GM23248 (cell line): ENCODE data around the gene JDP2. TPM values are rescaled to one million over a fixed set of nuclear protein-coding genes. Genes with fewer than 3 reads are reported as not detected.

Experiments
- DNase-seq: peaks from one replicate; pipeline ENCODE4 v3.0.0-alpha.2; 2015
- H2AFZ ChIP-seq: fragments of 200-600 bp; sonication (generic); 2 replicates; pipeline ENCODE4 v1.6.1; 2016; ENCODE audit warnings: antibody characterized with exemption
- H3F3A ChIP-seq: fragments of 200-600 bp; sonication (generic); 2 replicates; pipeline ENCODE4 v1.6.1; 2016; ENCODE audit warnings: mild to moderate bottlenecking, antibody characterized with exemption, mixed run types; ENCODE audit not compliant: insufficient read depth
- H3K27ac ChIP-seq: fragments of 200-600 bp; sonication (generic); 2 replicates; pipeline ENCODE4 v1.5.1; 2016; ENCODE audit warnings: mild to moderate bottlenecking
- H3K27me3 ChIP-seq: fragments of 200-600 bp; sonication (generic); replicated peaks from 2 replicates; pipeline ENCODE4 v1.6.1; 2016; ENCODE audit warnings: mild to moderate bottlenecking; ENCODE audit not compliant: insufficient read depth
- H3K36me3 ChIP-seq: fragments of 200-600 bp; sonication (generic); 2 replicates; pipeline ENCODE4 v1.6.1; 2016; ENCODE audit warnings: low read depth, mild to moderate bottlenecking
- H3K4me1 ChIP-seq: fragments of 200-600 bp; sonication (generic); 2 replicates; pipeline ENCODE4 v1.6.1; 2016; ENCODE audit warnings: mild to moderate bottlenecking; ENCODE audit not compliant: insufficient read depth
- H3K4me2 ChIP-seq: fragments of 200-600 bp; sonication (generic); one replicate; pipeline ENCODE4 v1.6.1; 2016; ENCODE audit warnings: mild to moderate bottlenecking; ENCODE audit not compliant: unreplicated experiment
- H3K4me3 ChIP-seq: fragments of 200-600 bp; sonication (generic); 2 replicates; pipeline ENCODE4 v1.5.1; 2016; ENCODE audit warnings: mild to moderate bottlenecking
- H3K79me2 ChIP-seq: fragments of 200-600 bp; sonication (generic); 2 replicates; pipeline ENCODE4 v1.6.1; 2016; ENCODE audit warnings: mild to moderate bottlenecking; ENCODE audit not compliant: insufficient read depth
- H3K9ac ChIP-seq: fragments of 200-600 bp; sonication (generic); 2 replicates; pipeline ENCODE4 v1.6.1; 2016; ENCODE audit warnings: mild to moderate bottlenecking
- H3K9me2 ChIP-seq: fragments of 200-600 bp; sonication (generic); 2 replicates; pipeline ENCODE4 v1.6.1; 2016; ENCODE audit warnings: mixed run types, mild to moderate bottlenecking, moderate library complexity; ENCODE audit not compliant: insufficient read depth
- H3K9me3 ChIP-seq: fragments of 200-600 bp; sonication (generic); one replicate; pipeline ENCODE4 v1.6.1; 2017; ENCODE audit warnings: low read depth
- H4K20me1 ChIP-seq: fragments of 200-600 bp; sonication (generic); 2 replicates; pipeline ENCODE4 v1.6.0; 2016; ENCODE audit not compliant: insufficient read depth
- EZH2 ChIP-seq: fragments of 200-600 bp; sonication (generic); IDR thresholded peaks from 2 replicates; pipeline ENCODE4 v1.6.1; 2018; ENCODE audit warnings: antibody characterized with exemption, mild to moderate bottlenecking; ENCODE audit not compliant: insufficient read depth, poor library complexity, severe bottlenecking
- EZH2phosphoT487 ChIP-seq: fragments of 200-600 bp; sonication (generic); IDR thresholded peaks from 2 replicates; pipeline ENCODE4 v1.6.1; 2018; ENCODE audit warnings: antibody characterized with exemption, moderate library complexity, mild to moderate bottlenecking, low read depth; ENCODE audit not compliant: insufficient read depth
- WGBS, 2 experiments: methylation state at CpG; one replicate each; pipeline ENCODE4 v1.1.6; 2015 to 2017; ENCODE audit warnings: low lambda C conversion rate in 2 of 2, low coverage in 1 of 2; ENCODE audit errors: missing lambda C conversion rate in 2 of 2; 5-methylcytosine and 5-hydroxymethylcytosine counted together
- in situ Hi-C: fragments of 300-500 bp; cut with MboI; formaldehyde crosslinking; loops from 2 replicates; pipeline ENCODE4 v1.15.0; 2020
- polyA plus RNA-seq: library from polyadenylated mRNA; unstranded; fragments of >200 nt; fragmentation: Nextera tagmentation; extraction: Ambion mirVana; gene quantifications from 2 replicates; pipeline ENCODE4 v1.2.1, GENCODE V29; 2016
- total RNA-seq: library from RNA; depleted of rRNA; stranded (reverse); fragments of >200 nt; shearing (Covaris generic); gene quantifications from 2 replicates; pipeline ENCODE4 v1.2.3, GENCODE V29; 2014

The JDP2 gene
- total and polyA plus RNA-seq, 2 experiments from 2014 or later: 20.0 to 163 TPM

DNA sequence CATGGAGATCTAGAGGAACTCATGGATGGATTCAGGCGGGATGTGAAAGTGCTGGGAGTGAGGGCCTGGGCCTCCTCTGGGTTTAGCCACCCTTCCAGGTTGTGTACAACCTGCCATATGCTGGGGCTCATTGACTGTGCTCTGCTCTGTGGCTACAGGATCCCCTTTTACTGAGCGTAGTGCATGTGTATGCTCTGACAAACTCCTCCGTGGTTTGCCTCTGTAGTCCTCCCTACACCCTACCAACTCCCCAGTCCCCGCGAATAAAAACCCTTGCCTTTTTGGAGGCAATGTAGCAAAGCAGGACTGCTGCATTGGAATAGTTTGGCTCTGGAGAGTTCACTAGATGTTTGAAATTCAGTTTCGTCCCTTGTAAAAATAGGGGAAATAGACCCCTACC, 17.4 kb downstream of the JDP2 start:
- TF ChIP-seq EZH2 (no peak), EZH2phosphoT487 (no peak)
- Histone ChIP-seq H3K9ac (no peak overlapping the region), H3K9me3 (no peaks in the 10 kb centered on the region), H3K4me3 (no peak overlapping the region), H3K79me2 (peaks cover 75% of the 10 kb centered on the region), H3K27me3 (no peaks in the 10 kb centered on the region), H3K4me2 (no peak overlapping the region), H3K4me1 (peaks cover 70% of the 10 kb centered on the region), H2AFZ (no peak overlapping the region), H4K20me1 (peaks cover 17% of the 10 kb centered on the region; the same call in 1 of the 2 replicates), H3K27ac (no peak overlapping the region), H3K36me3 (peaks cover 39% of the 10 kb centered on the region), H3F3A (peaks cover 67% of the 10 kb centered on the region), H3K9me2 (no peaks in the 10 kb centered on the region)
- DNase-seq: no peak
- in situ Hi-C loops: no loop called here
- 99% methylated on average over 6 of the region's 6 CpGs for WGBS, 2 experiments

DNA sequence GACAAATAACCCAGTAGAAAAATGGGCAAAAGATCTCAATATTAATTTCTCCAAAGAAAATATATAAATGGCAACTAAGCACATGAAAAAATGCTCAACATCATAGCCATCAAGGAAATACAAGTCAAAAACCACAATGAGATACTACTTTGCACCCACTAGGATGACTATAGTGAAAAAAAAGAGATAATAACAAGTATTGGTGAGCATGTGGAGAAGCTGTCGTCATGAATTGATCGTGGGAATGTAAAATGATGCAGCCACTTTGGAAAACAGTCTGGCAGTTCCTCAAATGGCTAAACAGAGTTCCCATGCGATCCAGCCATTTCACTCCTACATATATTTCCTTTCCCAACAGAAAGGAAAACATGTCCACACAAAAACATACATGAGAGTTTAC, 18.1 kb downstream of the JDP2 start:
- Histone ChIP-seq H3K9me3 (no peaks in the 10 kb centered on the region), H2AFZ (no peak overlapping the region), H3K27me3 (no peaks in the 10 kb centered on the region), H3K27ac (peak overlapping the region; percentile 44), H3K4me3 (no peak overlapping the region), H3K36me3 (peaks cover 43% of the 10 kb centered on the region), H3F3A (peaks cover 65% of the 10 kb centered on the region), H3K79me2 (peaks cover 76% of the 10 kb centered on the region), H3K9me2 (no peaks in the 10 kb centered on the region), H3K4me1 (peaks cover 69% of the 10 kb centered on the region), H3K4me2 (no peak overlapping the region), H3K9ac (no peak overlapping the region), H4K20me1 (peaks cover 17% of the 10 kb centered on the region)
- TF ChIP-seq EZH2phosphoT487: no peak
- no peak for TF ChIP-seq EZH2
- 68 to 73% methylated on average over 3 of the region's 3 CpGs for WGBS, 2 experiments
- DNase-seq: no peak
- in situ Hi-C loops: no loop called here

GRCh38 chr14:75446447-75446846, 18.6 kb downstream of the JDP2 start:
- no peaks in the 10 kb centered on the region for H3K27me3 ChIP-seq
- H3K9me3 ChIP-seq: no peaks in the 10 kb centered on the region
- no peak for TF ChIP-seq EZH2phosphoT487
- TF ChIP-seq EZH2: no peak
- H3K4me3 ChIP-seq: no peak overlapping the region
- peaks cover 68% of the 10 kb centered on the region for H3K4me1 ChIP-seq
- no peak for DNase-seq
- H3K4me2 ChIP-seq: no peak overlapping the region
- H3K27ac ChIP-seq: peak overlapping the region; percentile 44
- peaks cover 81% of the 10 kb centered on the region for H3K79me2 ChIP-seq
- no peak overlapping the region for H2AFZ ChIP-seq
- H3K9me2 ChIP-seq: no peaks in the 10 kb centered on the region
- peaks cover 60% of the 10 kb centered on the region for H3F3A ChIP-seq
- peaks cover 41% of the 10 kb centered on the region for H3K36me3 ChIP-seq
- H4K20me1 ChIP-seq: peaks cover 17% of the 10 kb centered on the region
- in situ Hi-C loops: no loop called here
- no peak overlapping the region; the same call in 1 of the 2 replicates for H3K9ac ChIP-seq

DNA sequence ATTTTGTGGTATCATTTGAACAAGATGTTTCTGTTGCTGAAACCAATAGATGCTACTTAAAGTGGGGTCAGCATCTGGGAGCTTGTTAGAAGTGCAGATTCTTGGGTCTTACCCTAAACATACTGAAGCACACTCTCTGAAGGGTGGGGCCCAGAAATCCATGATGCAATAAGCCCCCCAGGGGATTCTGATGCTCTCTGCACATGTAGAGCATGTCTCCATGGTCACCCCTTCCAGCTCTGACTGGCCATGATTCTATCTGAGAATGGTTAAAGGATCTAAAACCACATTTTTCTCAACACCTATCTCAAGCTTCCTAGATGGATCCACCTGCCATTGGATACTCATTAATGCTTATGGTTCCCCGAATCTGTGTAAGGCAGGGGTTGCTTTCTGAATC, 20.4 kb downstream of the JDP2 start:
- Histone ChIP-seq H3K9ac (no peak overlapping the region), H3K36me3 (peaks cover 34% of the 10 kb centered on the region), H3K4me3 (no peak overlapping the region), H3K79me2 (peaks cover 93% of the 10 kb centered on the region), H3K9me2 (no peaks in the 10 kb centered on the region), H3K4me1 (peaks cover 68% of the 10 kb centered on the region), H3K4me2 (no peak overlapping the region), H3K27me3 (no peaks in the 10 kb centered on the region), H4K20me1 (peaks cover 17% of the 10 kb centered on the region), H3K27ac (no peak overlapping the region), H3K9me3 (no peaks in the 10 kb centered on the region), H2AFZ (no peak overlapping the region), H3F3A (peaks cover 58% of the 10 kb centered on the region)
- in situ Hi-C loops: no loop called here
- no peak for DNase-seq
- 100% methylated on average over 1 of the region's 1 CpG for WGBS, 2 experiments
- TF ChIP-seq EZH2phosphoT487: no peak

- H3K27ac ChIP-seq: peak overlapping the region; percentile 34; the same call in 1 of the 2 replicates
- H3K4me3 ChIP-seq: no peak overlapping the region
- peaks cover 17% of the 10 kb centered on the region for H4K20me1 ChIP-seq
- in situ Hi-C loops: no loop called here
- H3K79me2 ChIP-seq: peaks cover 91% of the 10 kb centered on the region
- no peaks in the 10 kb centered on the region for H3K27me3 ChIP-seq
- peaks cover 68% of the 10 kb centered on the region for H3K4me1 ChIP-seq
- no peak for TF ChIP-seq EZH2
- no peak for TF ChIP-seq EZH2phosphoT487
- WGBS, 2 experiments: 2 to 9% methylated on average over 2 of the region's 2 CpGs
- H3K9me2 ChIP-seq: no peaks in the 10 kb centered on the region
- no peaks in the 10 kb centered on the region for H3K9me3 ChIP-seq
- H3K4me2 ChIP-seq: peak overlapping the region; percentile 33
- H3K9ac ChIP-seq: peak overlapping the region; percentile 28; the same call in 1 of the 2 replicates
- H2AFZ ChIP-seq: no peak overlapping the region
- DNase-seq: no peak
- peaks cover 34% of the 10 kb centered on the region for H3K36me3 ChIP-seq
- H3F3A ChIP-seq: peaks cover 57% of the 10 kb centered on the region
Observed at GRCh38 chr14:75449036-75449435, 21.2 kb downstream of the JDP2 start.
